ENCODE results near the gene RNASE1. TPM values are rescaled to one million over a fixed set of nuclear protein-coding genes. Genes with fewer than 3 reads are reported as not detected.

RNASE1 gene
- total and polyA plus RNA-seq, 4 donors = 5.8 to 37.9 (median 22.1) TPM

DNA sequence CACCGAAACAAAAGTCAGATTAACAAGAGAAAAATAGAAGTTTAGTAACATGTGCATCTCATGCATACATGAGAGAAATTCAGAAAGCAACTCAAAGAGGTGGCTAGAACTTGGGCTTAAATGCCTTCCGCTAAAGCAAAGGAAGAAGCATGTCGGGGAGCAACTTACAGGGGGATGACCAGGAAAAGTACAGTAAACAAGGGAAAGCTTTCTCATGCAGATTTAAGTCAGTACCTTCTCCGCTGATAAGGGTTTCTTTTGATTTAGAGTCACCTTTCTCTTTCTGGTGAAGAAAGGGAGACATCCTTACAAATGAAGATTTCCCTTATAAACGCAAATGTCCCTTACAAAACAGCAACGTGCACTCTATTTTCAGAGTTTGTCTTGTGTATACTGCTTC lies 27.6 kb downstream of the RNASE1 start:
- Histone ChIP-seq H3K9me3 (ENCODE audit: control insufficient read depth in 4 of 4, low read length in 3 of 4) (no peaks in the 10 kb centered on the region), H3K4me1 (ENCODE audit: control insufficient read depth in 4 of 4, insufficient read depth in 4 of 4, low read length in 3 of 4) (no peaks in the 10 kb centered on the region), H3K36me3 (ENCODE audit: control insufficient read depth in 4 of 4, insufficient read depth in 3 of 4, low read depth in 1 of 4, low read length in 3 of 4) (no peaks in the 10 kb centered on the region), H3K4me3 (ENCODE audit: low read depth in 1 of 3, low read length in 3 of 3) (no peak overlapping the region), H3K27ac (ENCODE audit: low read depth in 1 of 2, low read length in 2 of 2) (no peak overlapping the region), H3K9ac (ENCODE audit: low read depth in 1 of 2, low read length in 2 of 2) (no peak overlapping the region), H3K27me3 (ENCODE audit: control insufficient read depth in 4 of 4, insufficient read depth in 4 of 4, low read length in 3 of 4) (peaks cover 0 to 3% (median 0%) of the 10 kb centered on the region in 4 donors)
- no peak for DNase-seq (ENCODE audit: low spot score)
- 58% methylated on average over 6 of the region's 6 CpGs for WGBS
- no peak for TF ChIP-seq HNF4A (conservative IDR thresholded peaks at IDR 0.05)
- no peak for TF ChIP-seq TAF1 (conservative IDR thresholded peaks at IDR 0.05)
- TF ChIP-seq FOXA2 (IDR thresholded peaks at IDR 0.05) = no peak
- no peak for TF ChIP-seq JUND (IDR thresholded peaks at IDR 0.05)
- TF ChIP-seq, protein P1, sequence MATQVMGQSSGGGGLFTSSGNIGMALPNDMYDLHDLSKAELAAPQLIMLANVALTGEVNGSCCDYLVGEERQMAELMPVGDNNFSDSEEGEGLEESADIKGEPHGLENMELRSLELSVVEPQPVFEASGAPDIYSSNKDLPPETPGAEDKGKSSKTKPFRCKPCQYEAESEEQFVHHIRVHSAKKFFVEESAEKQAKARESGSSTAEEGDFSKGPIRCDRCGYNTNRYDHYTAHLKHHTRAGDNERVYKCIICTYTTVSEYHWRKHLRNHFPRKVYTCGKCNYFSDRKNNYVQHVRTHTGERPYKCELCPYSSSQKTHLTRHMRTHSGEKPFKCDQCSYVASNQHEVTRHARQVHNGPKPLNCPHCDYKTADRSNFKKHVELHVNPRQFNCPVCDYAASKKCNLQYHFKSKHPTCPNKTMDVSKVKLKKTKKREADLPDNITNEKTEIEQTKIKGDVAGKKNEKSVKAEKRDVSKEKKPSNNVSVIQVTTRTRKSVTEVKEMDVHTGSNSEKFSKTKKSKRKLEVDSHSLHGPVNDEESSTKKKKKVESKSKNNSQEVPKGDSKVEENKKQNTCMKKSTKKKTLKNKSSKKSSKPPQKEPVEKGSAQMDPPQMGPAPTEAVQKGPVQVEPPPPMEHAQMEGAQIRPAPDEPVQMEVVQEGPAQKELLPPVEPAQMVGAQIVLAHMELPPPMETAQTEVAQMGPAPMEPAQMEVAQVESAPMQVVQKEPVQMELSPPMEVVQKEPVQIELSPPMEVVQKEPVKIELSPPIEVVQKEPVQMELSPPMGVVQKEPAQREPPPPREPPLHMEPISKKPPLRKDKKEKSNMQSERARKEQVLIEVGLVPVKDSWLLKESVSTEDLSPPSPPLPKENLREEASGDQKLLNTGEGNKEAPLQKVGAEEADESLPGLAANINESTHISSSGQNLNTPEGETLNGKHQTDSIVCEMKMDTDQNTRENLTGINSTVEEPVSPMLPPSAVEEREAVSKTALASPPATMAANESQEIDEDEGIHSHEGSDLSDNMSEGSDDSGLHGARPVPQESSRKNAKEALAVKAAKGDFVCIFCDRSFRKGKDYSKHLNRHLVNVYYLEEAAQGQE (IDR thresholded peaks at IDR 0.05) = no peak
- TF ChIP-seq YY1 (IDR thresholded peaks at IDR 0.05) = no peak
- TF ChIP-seq, protein P2, sequence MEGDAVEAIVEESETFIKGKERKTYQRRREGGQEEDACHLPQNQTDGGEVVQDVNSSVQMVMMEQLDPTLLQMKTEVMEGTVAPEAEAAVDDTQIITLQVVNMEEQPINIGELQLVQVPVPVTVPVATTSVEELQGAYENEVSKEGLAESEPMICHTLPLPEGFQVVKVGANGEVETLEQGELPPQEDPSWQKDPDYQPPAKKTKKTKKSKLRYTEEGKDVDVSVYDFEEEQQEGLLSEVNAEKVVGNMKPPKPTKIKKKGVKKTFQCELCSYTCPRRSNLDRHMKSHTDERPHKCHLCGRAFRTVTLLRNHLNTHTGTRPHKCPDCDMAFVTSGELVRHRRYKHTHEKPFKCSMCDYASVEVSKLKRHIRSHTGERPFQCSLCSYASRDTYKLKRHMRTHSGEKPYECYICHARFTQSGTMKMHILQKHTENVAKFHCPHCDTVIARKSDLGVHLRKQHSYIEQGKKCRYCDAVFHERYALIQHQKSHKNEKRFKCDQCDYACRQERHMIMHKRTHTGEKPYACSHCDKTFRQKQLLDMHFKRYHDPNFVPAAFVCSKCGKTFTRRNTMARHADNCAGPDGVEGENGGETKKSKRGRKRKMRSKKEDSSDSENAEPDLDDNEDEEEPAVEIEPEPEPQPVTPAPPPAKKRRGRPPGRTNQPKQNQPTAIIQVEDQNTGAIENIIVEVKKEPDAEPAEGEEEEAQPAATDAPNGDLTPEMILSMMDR (IDR thresholded peaks at IDR 0.05; ENCODE audit: low read depth, low read length, missing input control) = no peak
- TF ChIP-seq HNF4G (IDR thresholded peaks at IDR 0.05) = no peak
- no peak for TF ChIP-seq EGR1 (IDR thresholded peaks at IDR 0.05; ENCODE audit: low read depth in 2 of 2)
- no peak for TF ChIP-seq GABPA (IDR thresholded peaks at IDR 0.05 in 1 of 2, conservative IDR thresholded peaks at IDR 0.05 in 1 of 2)
- TF ChIP-seq, protein P3, sequence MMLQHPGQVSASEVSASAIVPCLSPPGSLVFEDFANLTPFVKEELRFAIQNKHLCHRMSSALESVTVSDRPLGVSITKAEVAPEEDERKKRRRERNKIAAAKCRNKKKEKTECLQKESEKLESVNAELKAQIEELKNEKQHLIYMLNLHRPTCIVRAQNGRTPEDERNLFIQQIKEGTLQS (IDR thresholded peaks at IDR 0.05) = no peak
- TF ChIP-seq, protein P4, sequence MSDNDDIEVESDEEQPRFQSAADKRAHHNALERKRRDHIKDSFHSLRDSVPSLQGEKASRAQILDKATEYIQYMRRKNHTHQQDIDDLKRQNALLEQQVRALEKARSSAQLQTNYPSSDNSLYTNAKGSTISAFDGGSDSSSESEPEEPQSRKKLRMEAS (IDR thresholded peaks at IDR 0.05) = no peak
- no peak for TF ChIP-seq SP1 (IDR thresholded peaks at IDR 0.05)
- TF ChIP-seq RAD21 (IDR thresholded peaks at IDR 0.05) = no peak
- TF ChIP-seq RXRA (IDR thresholded peaks at IDR 0.05) = no peak
- TF ChIP-seq, protein P5, sequence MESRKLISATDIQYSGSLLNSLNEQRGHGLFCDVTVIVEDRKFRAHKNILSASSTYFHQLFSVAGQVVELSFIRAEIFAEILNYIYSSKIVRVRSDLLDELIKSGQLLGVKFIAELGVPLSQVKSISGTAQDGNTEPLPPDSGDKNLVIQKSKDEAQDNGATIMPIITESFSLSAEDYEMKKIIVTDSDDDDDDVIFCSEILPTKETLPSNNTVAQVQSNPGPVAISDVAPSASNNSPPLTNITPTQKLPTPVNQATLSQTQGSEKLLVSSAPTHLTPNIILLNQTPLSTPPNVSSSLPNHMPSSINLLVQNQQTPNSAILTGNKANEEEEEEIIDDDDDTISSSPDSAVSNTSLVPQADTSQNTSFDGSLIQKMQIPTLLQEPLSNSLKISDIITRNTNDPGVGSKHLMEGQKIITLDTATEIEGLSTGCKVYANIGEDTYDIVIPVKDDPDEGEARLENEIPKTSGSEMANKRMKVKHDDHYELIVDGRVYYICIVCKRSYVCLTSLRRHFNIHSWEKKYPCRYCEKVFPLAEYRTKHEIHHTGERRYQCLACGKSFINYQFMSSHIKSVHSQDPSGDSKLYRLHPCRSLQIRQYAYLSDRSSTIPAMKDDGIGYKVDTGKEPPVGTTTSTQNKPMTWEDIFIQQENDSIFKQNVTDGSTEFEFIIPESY (IDR thresholded peaks at IDR 0.05) = no peak
- no peak for TF ChIP-seq NR2F2 (IDR thresholded peaks at IDR 0.05)
- TF ChIP-seq FOXA1 (IDR thresholded peaks at IDR 0.05) = no peak
